GM19025 (cell line): ENCODE results near the gene SMAD6.

Experiments used
- ATAC-seq: cut with Tn5 transposase; IDR thresholded peaks from one replicate; pipeline ENCODE4 v1.9.1; 2021; ENCODE audit warnings: mild to moderate bottlenecking, low read depth, moderate library complexity; ENCODE audit not compliant: unreplicated experiment

The SMAD6 gene

GRCh38 chr15:66784174-66784573 lies 82.1 kb downstream of the SMAD6 start:
- ATAC-seq: no peak

GRCh38 chr15:66785637-66786036 lies 83.6 kb downstream of the SMAD6 start:
- ATAC-seq: no peak

- ATAC-seq: no peak
These were observed 84.2 kb downstream of the SMAD6 start for GRCh38 chr15:66786222-66786621.

GRCh38 chr15:66786708-66787488 lies 84.9 kb downstream of the SMAD6 start:
- no peak for ATAC-seq

GRCh38 chr15:66787489-66787871 lies 85.4 kb downstream of the SMAD6 start:
- ATAC-seq: no peak

- no peak for ATAC-seq
These were observed 86.0 kb downstream of the SMAD6 start for GRCh38 chr15:66788024-66788423.

- no peak for ATAC-seq
These were observed 87.3 kb downstream of the SMAD6 start for GRCh38 chr15:66789029-66790025.

- no peak for ATAC-seq
These were observed 93.8 kb downstream of the SMAD6 start for GRCh38 chr15:66795851-66796250.

GRCh38 chr15:66796343-66796742 lies 94.3 kb downstream of the SMAD6 start:
- ATAC-seq: no peak

- no peak for ATAC-seq
These were observed 95.9 kb downstream of the SMAD6 start for GRCh38 chr15:66797921-66798320.

GRCh38 chr15:66798426-66799061 lies 96.5 kb downstream of the SMAD6 start:
- no peak for ATAC-seq

- ATAC-seq: no peak
These were observed 97.2 kb downstream of the SMAD6 start for GRCh38 chr15:66799242-66799641.

- no peak for ATAC-seq
These were observed 98.7 kb downstream of the SMAD6 start for GRCh38 chr15:66800584-66801235.

- ATAC-seq: no peak
These were observed 99.2 kb downstream of the SMAD6 start for GRCh38 chr15:66801266-66801665.

GRCh38 chr15:66802025-66803001 lies 100.3 kb downstream of the SMAD6 start:
- no peak for ATAC-seq

GRCh38 chr15:66803182-66803729 lies 101.2 kb downstream of the SMAD6 start:
- no peak for ATAC-seq

GRCh38 chr15:66803749-66804148 lies 101.7 kb downstream of the SMAD6 start:
- no peak for ATAC-seq

GRCh38 chr15:66805202-66805885 lies 103.3 kb downstream of the SMAD6 start:
- ATAC-seq: no peak
